Measurements from ENCODE around the gene PLSCR4. TPM values are rescaled to one million over a fixed set of nuclear protein-coding genes. Genes with fewer than 3 reads are reported as not detected.

PLSCR4 gene
- total RNA-seq, 1 donor from 2014 or later, result 17.5 TPM

DNA sequence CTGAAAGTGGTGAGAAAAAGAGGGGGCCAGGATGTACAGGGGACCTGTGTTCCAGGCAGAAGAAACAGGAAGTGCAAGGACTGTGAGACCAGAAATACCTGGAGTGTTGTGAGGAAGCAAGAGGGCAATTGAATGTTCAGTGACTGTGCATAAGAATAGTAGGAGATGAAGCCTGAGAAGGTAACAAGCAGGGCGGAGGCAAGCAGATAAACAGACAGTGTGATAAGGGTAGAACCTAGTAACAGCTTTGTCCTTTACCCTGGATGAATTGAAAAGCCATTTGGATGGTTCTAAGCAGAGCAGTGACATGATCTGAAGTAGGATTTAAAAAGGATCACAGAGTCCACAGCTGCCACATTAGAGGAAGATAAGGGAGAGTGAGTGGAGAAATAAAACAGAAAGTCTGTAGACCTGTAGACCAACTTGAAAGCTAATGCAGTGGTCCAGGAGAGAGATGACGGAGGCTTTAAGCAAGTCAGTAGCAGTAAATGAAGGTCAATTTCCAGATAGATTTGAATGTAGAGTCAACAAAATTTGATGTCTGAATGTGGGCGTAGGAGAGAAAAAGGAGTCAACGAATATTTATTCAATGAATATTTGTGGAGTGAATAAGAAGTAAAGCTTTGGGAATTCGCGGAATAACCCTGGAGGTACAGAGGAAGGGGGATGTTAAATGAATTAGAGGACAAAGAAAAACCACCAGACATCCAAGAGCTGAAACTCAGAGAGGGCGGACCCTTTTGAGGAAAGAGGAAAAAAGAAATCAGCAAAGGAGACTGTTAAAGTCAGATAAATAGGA is 85.7 kb downstream of the PLSCR4 start:
- Mint-ChIP-seq H3K4me1 (ENCODE audit: low read depth) (peaks cover 59% of the 10 kb centered on the region), H3K4me3 (ENCODE audit: unreplicated experiment) (peak overlapping the region; percentile 33), H3K9me3 (ENCODE audit: low read depth) (peaks cover 6% of the 10 kb centered on the region), H3K27ac (ENCODE audit: unreplicated experiment) (peak overlapping the region; percentile 96), H3K27me3 (ENCODE audit: low read depth) (no peaks in the 10 kb centered on the region), H3K36me3 (ENCODE audit: low read depth) (peaks cover 3% of the 10 kb centered on the region)
- TF ChIP-seq, protein P1, sequence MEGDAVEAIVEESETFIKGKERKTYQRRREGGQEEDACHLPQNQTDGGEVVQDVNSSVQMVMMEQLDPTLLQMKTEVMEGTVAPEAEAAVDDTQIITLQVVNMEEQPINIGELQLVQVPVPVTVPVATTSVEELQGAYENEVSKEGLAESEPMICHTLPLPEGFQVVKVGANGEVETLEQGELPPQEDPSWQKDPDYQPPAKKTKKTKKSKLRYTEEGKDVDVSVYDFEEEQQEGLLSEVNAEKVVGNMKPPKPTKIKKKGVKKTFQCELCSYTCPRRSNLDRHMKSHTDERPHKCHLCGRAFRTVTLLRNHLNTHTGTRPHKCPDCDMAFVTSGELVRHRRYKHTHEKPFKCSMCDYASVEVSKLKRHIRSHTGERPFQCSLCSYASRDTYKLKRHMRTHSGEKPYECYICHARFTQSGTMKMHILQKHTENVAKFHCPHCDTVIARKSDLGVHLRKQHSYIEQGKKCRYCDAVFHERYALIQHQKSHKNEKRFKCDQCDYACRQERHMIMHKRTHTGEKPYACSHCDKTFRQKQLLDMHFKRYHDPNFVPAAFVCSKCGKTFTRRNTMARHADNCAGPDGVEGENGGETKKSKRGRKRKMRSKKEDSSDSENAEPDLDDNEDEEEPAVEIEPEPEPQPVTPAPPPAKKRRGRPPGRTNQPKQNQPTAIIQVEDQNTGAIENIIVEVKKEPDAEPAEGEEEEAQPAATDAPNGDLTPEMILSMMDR (IDR thresholded peaks at IDR 0.05), result no peak
- DNase-seq (ENCODE audit: low spot score), result no peak

DNA sequence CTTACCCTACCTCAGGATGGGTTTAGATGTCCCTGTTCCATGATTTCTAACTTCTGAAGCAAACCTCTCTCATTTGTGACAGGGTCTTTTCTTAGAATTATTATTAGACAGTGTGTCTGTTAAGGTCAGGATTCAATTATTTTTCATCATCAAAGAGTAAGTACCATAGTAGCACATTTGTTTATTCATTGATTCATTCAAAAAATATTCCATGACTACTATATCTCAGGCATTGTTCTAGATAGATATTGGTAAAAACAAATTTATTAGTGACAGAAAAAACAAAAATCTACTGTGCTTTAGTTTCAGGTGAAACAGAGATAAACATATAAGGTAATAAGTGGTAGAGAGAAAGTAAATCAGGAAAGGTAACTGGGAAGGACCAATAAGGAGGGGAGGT is 86.4 kb downstream of the PLSCR4 start:
- Mint-ChIP-seq H3K36me3 (ENCODE audit: low read depth) (peaks cover 2% of the 10 kb centered on the region), H3K4me1 (ENCODE audit: low read depth) (peaks cover 59% of the 10 kb centered on the region), H3K27me3 (ENCODE audit: low read depth) (no peaks in the 10 kb centered on the region), H3K9me3 (ENCODE audit: low read depth) (peaks cover 4% of the 10 kb centered on the region), H3K4me3 (ENCODE audit: unreplicated experiment) (no peak overlapping the region), H3K27ac (ENCODE audit: unreplicated experiment) (peak overlapping the region; percentile 96)
- no peak for DNase-seq (ENCODE audit: low spot score)
- TF ChIP-seq, protein P1 (IDR thresholded peaks at IDR 0.05), result no peak

DNA sequence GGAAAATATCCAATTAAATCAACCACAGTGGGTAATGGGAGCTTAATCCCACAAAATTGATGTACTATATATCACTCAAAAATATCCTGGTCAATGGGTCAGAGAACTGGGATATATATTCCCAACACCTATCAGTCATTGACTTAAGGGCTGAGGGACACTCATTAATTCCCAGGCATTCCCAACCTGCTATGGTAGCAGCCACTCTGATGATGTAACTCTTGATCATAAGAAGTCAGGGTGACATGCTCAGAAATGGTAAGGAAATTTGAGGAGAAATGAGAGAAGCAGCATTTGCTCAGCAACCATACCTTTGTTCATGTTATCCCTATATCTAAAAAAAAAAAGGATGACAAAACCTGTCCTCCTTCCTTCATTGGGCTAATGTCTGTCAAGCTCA is 86.8 kb downstream of the PLSCR4 start:
- peak overlapping the region; percentile 96 for H3K27ac Mint-ChIP-seq (ENCODE audit: unreplicated experiment)
- H3K4me1 Mint-ChIP-seq (ENCODE audit: low read depth), result peaks cover 62% of the 10 kb centered on the region
- TF ChIP-seq, protein P1 (IDR thresholded peaks at IDR 0.05), result no peak
- H3K36me3 Mint-ChIP-seq (ENCODE audit: low read depth), result peaks cover 2% of the 10 kb centered on the region
- H3K9me3 Mint-ChIP-seq (ENCODE audit: low read depth), result peaks cover 4% of the 10 kb centered on the region
- DNase-seq (ENCODE audit: low spot score), result no peak
- H3K27me3 Mint-ChIP-seq (ENCODE audit: low read depth), result no peaks in the 10 kb centered on the region
- H3K4me3 Mint-ChIP-seq (ENCODE audit: unreplicated experiment), result no peak overlapping the region

DNA sequence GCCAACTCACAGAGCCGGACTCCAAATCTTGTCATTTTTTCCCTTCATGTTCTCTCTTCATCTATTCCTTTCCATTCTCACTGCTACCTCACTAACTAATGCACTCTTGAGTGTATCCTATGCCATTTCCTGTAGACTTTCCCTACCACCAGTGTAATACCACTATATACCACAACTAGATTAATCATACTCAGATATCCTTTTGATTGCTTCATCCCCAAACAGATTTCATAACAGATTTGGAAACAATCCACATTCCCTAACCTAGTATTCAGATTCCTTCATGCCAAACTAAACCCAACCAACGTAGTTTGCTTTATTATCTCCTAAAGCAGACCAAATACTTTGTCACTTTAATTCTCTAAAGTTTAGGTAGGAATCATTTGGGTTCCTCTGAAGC is 87.3 kb downstream of the PLSCR4 start:
- Mint-ChIP-seq H3K27me3 (ENCODE audit: low read depth) (no peaks in the 10 kb centered on the region), H3K27ac (ENCODE audit: unreplicated experiment) (peak overlapping the region; percentile 67), H3K4me3 (ENCODE audit: unreplicated experiment) (no peak overlapping the region), H3K36me3 (ENCODE audit: low read depth) (peaks cover 2% of the 10 kb centered on the region), H3K4me1 (ENCODE audit: low read depth) (peaks cover 66% of the 10 kb centered on the region), H3K9me3 (ENCODE audit: low read depth) (peaks cover 4% of the 10 kb centered on the region)
- TF ChIP-seq, protein P1 (IDR thresholded peaks at IDR 0.05), result peak; percentile 62
- no peak for DNase-seq (ENCODE audit: low spot score)

DNA sequence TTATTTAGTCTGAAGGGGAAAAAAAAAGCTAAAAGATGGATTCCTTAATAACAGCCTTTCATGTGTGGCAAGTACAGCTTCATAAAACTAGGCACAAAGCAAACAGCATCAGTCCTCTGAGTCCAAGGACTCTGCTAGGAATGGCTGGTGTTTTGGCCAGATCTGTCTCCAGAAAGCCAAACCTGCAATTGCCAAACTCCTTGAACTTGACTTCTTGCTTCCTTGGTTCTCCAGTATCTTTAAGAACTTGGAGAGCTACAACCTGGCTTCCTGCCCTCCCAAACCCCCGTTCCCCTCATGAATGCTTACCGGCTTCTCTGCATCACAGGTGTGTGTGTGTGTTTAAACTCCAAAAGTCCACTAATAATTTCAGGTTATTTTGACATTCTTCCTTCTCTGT is 88.3 kb downstream of the PLSCR4 start:
- peaks cover 4% of the 10 kb centered on the region for H3K9me3 Mint-ChIP-seq (ENCODE audit: low read depth)
- peaks cover 76% of the 10 kb centered on the region for H3K4me1 Mint-ChIP-seq (ENCODE audit: low read depth)
- peak overlapping the region; percentile 94 for H3K27ac Mint-ChIP-seq (ENCODE audit: unreplicated experiment)
- peak overlapping the region; percentile 77 for H3K4me3 Mint-ChIP-seq (ENCODE audit: unreplicated experiment)
- TF ChIP-seq, protein P1 (IDR thresholded peaks at IDR 0.05), result no peak
- no peaks in the 10 kb centered on the region for H3K27me3 Mint-ChIP-seq (ENCODE audit: low read depth)
- peaks cover 2% of the 10 kb centered on the region for H3K36me3 Mint-ChIP-seq (ENCODE audit: low read depth)
- no peak for DNase-seq (ENCODE audit: low spot score)

All from chondrocyte (in vitro differentiated cells).